Measurements from ENCODE around the gene CPLX3. TPM values are rescaled to one million over a fixed set of nuclear protein-coding genes. Genes with fewer than 3 reads are reported as not detected.

The CPLX3 gene
- total RNA-seq, 1 experiment from 2014 or later: not detected

GRCh38 chr15:74833376-74834107, 7.1 kb downstream of the CPLX3 start:
- H3K4me2 ChIP-seq (ENCODE audit: insufficient read depth, insufficient read length, low read length): no peak overlapping the region
- Mint-ChIP-seq H3K4me1 (peaks cover 4 to 22% of the 10 kb centered on the region in 2 experiments; a peak in 2 of 4 replicates), H3K27me3 (ENCODE audit: low read depth) (peaks cover 16% of the 10 kb centered on the region), H3K27ac (peak overlapping the region in 2 of 3 experiments; percentile 61 to 84; a peak in 2 of 7 replicates), H3K36me3 (ENCODE audit: insufficient read depth in 1 of 3, low read depth in 3 of 3) (peaks cover 0 to 17% (median 10%) of the 10 kb centered on the region in 3 experiments; a peak in 5 of 7 replicates), H3K9me3 (no peaks in the 10 kb centered on the region), H3K4me3 (no peak overlapping the region)
- no peak overlapping the region for H3T11ph ChIP-seq (ENCODE audit: low read length)
- TF ChIP-seq, protein P1, sequence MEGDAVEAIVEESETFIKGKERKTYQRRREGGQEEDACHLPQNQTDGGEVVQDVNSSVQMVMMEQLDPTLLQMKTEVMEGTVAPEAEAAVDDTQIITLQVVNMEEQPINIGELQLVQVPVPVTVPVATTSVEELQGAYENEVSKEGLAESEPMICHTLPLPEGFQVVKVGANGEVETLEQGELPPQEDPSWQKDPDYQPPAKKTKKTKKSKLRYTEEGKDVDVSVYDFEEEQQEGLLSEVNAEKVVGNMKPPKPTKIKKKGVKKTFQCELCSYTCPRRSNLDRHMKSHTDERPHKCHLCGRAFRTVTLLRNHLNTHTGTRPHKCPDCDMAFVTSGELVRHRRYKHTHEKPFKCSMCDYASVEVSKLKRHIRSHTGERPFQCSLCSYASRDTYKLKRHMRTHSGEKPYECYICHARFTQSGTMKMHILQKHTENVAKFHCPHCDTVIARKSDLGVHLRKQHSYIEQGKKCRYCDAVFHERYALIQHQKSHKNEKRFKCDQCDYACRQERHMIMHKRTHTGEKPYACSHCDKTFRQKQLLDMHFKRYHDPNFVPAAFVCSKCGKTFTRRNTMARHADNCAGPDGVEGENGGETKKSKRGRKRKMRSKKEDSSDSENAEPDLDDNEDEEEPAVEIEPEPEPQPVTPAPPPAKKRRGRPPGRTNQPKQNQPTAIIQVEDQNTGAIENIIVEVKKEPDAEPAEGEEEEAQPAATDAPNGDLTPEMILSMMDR (conservative IDR thresholded peaks at IDR 0.05): no peak
- no peak overlapping the region; the same call in 1 of the 2 replicates for H3K14ac ChIP-seq (ENCODE audit: insufficient read depth, low read length)
- H4K20me1 ChIP-seq (ENCODE audit: control insufficient read depth, insufficient read depth, insufficient read length): peaks cover 3% of the 10 kb centered on the region
- WGBS (ENCODE audit: extremely low coverage, insufficient read length, low lambda C conversion rate): no CpG with 5 or more reads among the region's 12 CpGs
- no peaks in the 10 kb centered on the region for H3K79me1 ChIP-seq (ENCODE audit: insufficient read depth, low read depth, low read length, poor library complexity, severe bottlenecking)
- no peak overlapping the region for H3K9ac ChIP-seq (ENCODE audit: extremely low read depth, insufficient read length, low read length)
- H2BK15ac ChIP-seq (ENCODE audit: low read depth, low read length): no peak overlapping the region
- no peak overlapping the region for H4K5ac ChIP-seq (ENCODE audit: insufficient read length, low read depth, low read length)
- no peaks in the 10 kb centered on the region for H3K23me2 ChIP-seq (ENCODE audit: insufficient read length, low read depth, low read length, poor library complexity, severe bottlenecking)
- H3K56ac ChIP-seq (ENCODE audit: insufficient read length, low read depth, low read length): no peak overlapping the region
- no peaks in the 10 kb centered on the region for H3K79me2 ChIP-seq (ENCODE audit: insufficient read depth, low read length)
- H4K91ac ChIP-seq (ENCODE audit: insufficient read length, low read depth, low read length): no peak overlapping the region
- no peak overlapping the region for H2BK12ac ChIP-seq (ENCODE audit: insufficient read length, low read depth, low read length)
- no peak overlapping the region for H2AFZ ChIP-seq (ENCODE audit: low read length)
- no peak overlapping the region for H3K27ac ChIP-seq (ENCODE audit: insufficient read length, low read depth, low read length)
- H3K23ac ChIP-seq (ENCODE audit: insufficient read length, low read depth, low read length): no peak overlapping the region
- no peaks in the 10 kb centered on the region for H3K9me3 ChIP-seq (ENCODE audit: control insufficient read depth, low read depth, low read length)
- no peak overlapping the region for H3K4ac ChIP-seq (ENCODE audit: low read depth, low read length)
- no peak overlapping the region for H3K18ac ChIP-seq (ENCODE audit: insufficient read length, low read depth, low read length)
- no peak overlapping the region for H2BK120ac ChIP-seq (ENCODE audit: low read depth, low read length, poor library complexity, severe bottlenecking)
- H3K4me1 ChIP-seq (ENCODE audit: insufficient read depth, low read length): no peaks in the 10 kb centered on the region
- no peak overlapping the region for H4K8ac ChIP-seq (replicated peaks; ENCODE audit: insufficient read length, low read depth, low read length)
- no peak overlapping the region for H2BK20ac ChIP-seq (ENCODE audit: low read depth, low read length, poor library complexity, severe bottlenecking)
- no peak overlapping the region for H2BK5ac ChIP-seq (ENCODE audit: insufficient read length, low read length)
- H3K27me3 ChIP-seq (ENCODE audit: insufficient read depth, low read length): no peaks in the 10 kb centered on the region
- no peak overlapping the region for H2AK5ac ChIP-seq (ENCODE audit: insufficient read length, low read length)
- DNase-seq: no peak

All from H9 (cell line).